NCI-H187 (cell line): ENCODE measurements around the gene PRDM11.

ENCODE experiments used
- DNase-seq, 2 experiments: peaks; one replicate each; lab custom pipeline; 2025; lab: John Stamatoyannopoulos, UW

Gene PRDM11

DNA sequence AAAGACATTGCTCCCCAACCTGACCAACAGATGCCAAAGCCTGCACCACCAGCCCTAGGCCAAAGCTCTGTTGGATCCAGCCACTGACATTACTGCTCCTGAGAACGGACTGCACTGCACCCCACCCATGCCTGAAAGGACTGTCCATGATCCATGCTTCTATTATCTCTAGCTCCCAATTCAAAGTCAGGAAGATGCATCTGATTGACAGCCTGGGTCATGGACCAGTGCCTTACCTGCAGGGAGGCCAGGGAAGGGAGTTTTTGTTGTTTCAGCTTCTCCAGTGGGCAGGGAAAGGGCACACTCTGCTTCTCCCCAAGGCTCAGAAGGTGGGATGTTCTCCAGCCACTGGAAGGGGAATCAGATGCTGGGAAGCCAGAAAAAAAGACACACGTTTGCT is 4.8 kb upstream of the PRDM11 start:
- DNase-seq = no peak

GRCh38 chr11:45142241-45143055 is 4.0 kb upstream of the PRDM11 start:
- DNase-seq = no peak

DNA sequence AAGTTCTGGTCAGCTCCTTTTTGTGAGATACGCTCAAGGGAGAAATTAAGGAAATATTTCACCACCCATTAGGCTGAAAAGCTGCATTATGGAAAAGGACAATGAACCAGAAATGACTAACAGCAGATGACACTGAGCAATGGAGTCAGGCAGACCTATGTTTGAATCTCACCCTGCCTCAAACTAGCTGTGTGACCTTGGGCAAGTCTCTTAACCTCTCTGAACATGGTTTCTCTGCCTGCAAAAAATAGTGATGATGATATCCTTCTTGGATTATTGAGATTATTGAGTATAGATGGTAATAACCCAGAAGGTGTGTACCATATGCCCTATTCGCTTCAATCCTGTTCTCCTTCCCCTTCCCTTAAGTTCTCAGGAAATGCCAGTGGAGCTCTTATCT is 2.9 kb upstream of the PRDM11 start:
- DNase-seq = no peak

DNA sequence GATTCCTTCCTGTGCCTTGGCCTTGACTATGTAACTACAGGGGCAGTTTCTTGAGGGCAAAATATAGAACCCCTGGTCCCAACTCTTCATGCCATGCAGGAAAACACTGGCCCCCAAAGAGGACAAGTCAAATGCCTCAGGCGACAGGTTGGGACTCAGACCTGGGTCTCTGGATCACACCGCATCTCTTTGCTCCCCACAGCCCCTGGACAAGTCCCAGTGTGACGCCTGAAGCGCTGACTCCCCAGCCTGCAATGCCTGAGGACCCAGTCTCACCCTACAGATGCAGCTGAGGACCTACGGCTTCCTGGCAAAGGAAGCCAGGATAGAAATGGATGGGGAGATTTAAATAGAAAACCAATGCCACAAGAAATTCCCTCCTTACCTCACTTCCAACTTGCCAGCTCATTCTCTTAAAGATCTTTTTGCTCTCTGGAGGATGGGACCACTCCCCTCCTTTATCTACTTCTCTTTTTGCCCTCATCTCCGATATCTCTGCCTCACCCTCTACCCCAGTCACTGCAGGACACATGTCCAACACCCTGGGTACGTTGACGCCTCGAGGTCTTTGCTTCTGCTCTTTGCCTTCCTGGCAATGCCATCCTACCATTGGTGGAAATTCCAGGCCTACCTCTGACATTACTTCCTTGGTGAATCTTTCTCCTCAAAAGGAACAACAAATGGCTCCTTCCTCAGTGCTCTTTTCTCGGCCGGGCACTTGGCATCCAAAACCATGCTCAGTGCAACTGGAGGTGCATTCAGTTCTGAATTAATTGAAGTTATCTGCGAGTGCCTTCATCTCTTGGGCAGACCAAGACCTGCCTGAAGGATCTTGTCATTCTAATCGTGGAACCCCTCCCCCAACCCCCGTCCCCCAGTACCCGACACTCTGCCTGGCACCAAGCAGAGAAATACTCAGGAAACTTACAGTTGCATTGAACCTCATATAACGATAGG is 2.0 kb upstream of the PRDM11 start:
- no peak for DNase-seq

DNA sequence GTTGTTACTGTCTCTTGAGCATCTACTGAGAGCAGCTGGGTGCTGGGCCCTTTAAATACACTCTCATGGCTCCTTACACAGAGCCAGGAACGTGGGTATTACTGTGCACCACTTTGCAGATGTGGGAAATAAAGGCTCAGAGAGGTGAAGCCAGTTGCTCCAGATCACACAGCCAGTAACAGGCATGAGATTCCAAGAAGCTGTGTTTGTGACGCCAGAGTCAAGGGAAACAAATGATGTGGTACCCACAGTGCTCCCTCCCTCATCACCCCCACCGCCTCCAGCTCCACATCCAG is 1.4 kb upstream of the PRDM11 start:
- DNase-seq = no peak

DNA sequence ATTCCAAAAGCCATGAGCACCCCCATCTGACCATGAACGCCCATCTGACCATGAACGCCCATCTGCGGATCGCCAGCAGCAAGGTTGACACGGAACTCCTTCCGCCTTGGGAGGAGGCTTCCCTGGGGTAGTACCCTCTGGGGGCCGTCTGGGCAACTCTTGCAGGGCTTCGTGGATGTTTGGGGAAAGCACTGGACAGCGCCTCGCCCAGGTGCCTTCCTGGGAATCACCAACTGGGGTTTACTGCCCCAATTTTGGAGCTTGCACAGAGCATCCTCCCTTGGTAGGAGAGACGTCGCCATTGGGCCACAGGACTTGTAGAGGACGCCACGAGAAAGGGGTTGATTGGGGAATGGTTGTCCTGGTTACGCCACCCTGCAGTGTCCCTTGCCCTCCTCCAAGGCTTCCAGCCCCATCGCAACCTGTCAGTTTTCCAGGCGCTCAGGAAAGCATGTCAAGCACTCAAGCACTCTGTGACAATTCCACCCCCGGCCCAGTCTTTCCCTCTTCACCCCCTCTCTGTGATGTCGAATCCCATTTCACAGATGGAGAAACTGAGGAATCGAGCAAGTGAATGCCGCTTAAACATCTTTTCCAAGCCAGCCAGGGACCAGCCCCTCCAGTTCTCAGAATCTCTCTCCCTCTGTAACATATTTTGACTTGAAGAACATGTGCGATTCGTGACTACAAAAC is 914 bp upstream of the PRDM11 start:
- DNase-seq = no peak

- DNase-seq = peak; percentile 91 to 94
Observed at GRCh38 chr11:45147017-45147728, 734 bp downstream of the PRDM11 start.

DNA sequence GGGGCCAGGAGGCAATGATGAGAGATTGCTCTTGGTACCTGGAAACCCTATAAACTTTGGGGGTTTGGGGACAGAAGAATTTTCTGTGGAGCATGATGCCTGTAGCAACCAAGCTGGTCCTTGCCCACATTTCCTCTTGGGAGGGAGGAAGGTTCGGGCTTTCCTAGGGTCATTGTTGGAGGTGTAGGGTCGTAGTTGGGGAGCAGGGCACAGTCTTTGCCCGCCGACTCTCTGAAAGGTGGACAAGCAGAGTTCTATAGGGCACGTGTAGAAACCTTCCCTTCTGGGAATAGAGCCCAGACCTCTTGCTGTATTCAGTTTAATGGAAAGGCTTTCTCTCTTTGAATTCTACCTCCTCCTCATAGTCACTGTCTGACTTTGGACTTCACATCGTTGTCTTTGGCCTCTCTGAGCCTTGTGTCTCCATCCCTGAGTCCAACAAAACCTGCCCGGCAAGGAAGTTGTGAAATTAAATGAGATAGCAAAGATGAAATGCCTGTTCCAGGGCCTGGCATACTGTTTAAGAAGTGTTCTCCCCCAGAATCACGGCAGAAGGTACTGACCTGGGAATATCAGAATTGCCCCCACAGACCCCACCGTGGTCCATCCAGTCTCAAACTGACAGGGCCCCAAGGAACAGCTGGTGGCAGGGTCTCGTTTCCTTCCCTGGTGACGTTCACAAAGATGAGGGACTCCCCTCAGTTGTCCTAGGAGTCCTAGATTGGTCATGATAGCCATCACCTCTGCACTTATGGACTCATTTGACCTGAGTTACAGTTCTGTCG is 1.6 kb downstream of the PRDM11 start:
- DNase-seq = no peak

DNA sequence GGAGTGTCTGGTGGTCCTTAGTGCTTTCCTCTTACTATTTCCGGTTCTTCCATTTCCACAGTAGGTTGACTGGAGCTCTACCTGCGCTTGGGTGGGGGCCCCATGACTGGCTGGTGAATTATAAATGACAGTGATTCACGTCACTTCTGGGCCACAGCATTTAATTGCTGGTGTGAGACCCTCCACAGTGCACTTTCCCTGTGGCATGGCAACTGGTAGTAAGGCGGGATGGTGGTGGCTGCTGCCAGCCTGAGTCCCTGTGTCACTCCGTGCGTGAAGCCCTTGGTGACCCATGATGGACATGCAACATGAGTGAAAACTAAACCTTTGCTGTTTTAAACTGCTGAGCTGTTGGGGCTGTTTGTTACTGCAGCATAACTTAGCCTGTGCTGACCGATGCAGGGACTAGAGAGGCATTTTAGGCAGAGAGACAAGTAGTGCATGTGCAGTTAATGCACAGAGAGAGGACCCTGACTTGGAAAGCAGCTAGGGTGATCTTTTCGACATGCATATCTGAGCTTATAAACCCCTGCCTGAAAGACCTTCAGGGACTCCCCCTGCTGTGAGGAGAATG is 3.1 kb downstream of the PRDM11 start:
- no peak for DNase-seq

GRCh38 chr11:45150301-45150700 is 3.9 kb downstream of the PRDM11 start:
- DNase-seq = no peak

DNA sequence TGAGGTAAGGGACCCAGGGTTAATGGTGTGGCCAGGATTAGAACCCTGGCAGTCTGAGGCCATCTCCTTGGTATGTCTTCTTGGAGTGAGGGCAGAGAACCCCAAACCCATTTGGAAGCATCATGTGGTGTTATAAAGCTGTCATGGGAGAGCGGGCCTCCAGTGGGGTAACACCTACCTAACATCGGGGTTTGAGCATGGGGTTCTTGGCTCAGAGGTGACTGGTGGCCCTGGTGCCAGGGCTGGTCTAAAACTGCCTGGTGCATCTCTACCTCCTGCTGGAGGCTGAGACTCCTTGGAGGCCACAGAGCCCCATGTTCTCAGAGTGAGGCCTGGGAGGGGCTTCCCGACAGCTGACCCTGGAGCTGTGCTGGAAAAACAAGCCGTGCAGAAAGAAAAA is 4.5 kb downstream of the PRDM11 start:
- DNase-seq = no peak

DNA sequence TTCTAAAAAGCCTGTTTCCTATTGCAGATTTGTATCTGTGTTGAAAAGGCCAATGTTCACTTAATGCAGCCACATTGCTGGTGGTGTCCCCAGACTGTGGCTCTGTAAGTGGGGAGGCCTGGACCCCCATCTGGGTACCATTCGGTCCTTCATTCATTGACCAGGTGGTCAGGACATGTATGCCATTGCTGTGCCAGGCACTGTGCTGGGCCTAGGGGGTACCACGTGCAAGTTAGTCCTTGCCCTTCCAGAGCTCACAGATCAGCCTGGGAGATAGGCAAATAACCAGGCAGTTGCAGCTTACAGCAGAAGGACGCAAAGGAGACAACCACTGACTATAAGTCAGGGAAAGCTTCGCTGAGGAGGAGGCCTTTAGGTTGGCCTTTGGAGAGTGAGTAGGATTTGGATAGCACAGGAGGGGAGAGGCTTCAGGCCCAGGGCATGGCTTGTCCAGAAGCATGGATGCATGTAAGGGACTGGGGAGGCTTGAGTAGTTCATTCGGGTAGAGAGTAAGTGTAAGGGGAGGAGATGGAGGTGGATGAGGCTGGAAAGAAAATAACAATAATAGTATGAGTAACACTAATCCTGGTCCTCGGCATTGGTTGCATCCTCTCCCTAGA is 5.0 kb downstream of the PRDM11 start:
- DNase-seq = no peak

- no peak for DNase-seq
Observed at GRCh38 chr11:45152740-45153595, 6.5 kb downstream of the PRDM11 start.

DNA sequence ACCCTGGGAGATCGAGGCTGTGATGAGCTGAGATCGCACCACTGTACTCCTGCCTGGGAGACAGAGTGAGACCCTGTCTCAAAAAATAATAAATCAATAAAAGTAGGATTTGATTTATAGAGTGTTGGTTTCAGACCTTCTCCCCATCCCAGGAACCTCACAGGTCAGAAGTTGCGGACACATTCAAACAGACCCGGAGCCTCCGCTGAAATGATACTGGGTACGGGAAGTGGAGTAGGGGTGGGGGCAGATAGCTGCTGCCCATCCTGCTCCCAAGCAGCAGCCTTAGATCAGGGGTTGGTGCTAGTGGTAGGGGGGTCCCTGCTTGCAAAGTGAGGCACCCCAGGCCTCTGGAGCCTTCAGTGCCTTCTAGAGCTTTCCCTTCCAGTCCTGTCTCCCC is 7.8 kb downstream of the PRDM11 start:
- no peak for DNase-seq

- DNase-seq = no peak
Observed at GRCh38 chr11:45155058-45155551, 8.7 kb downstream of the PRDM11 start.

DNA sequence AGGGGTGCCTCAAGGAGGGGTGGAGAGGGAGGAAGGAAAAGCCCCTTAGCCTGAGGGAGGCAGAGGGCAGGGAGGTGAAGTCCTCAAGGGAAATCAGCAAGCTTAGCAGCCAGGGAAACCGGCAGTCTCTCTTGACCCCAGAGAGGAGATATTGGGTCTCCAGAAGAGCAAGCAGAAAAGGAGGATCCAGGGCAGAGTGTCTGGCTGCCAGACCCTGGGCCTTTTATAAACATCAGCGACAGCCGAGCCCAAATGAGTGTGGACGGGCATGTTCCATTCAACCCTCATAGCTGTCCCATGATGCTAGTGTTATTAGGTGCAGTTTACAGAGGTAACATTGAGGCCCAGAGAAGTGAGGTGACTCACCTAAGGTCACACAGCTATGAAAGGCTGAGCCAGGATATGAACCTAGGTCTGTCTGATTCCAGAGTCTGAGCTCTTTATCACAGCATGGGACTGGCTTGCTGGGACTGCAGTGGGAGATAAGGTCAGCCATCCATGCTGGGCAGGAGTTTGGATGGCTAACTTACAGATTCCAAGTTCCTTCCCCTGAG is 9.3 kb downstream of the PRDM11 start:
- DNase-seq = no peak

DNA sequence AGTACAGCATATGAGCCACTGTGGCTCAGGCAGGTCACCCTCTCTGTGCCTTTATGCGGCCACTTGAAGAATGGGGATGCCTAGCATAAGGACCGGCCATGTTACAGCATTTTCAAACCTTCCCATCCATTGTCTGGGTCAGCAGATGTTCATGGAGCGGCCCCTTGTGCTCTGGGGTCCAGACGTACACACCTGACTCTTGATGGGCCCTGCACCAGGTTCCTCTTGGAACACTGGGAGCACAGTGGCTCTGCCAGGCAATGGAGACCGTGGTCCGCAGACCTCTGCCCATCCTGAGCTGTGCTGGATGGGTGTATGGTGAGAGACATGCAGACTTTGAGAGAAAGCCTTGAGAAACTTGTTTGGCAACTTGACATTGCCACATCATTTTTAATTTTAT is 9.8 kb downstream of the PRDM11 start:
- DNase-seq = no peak

- no peak for DNase-seq
Observed at GRCh38 chr11:45156741-45157140, 10.3 kb downstream of the PRDM11 start.
